Peyer's patch (tissue), 4 donors: ENCODE data around the gene NUMBL.

Source experiments
- CTCF ChIP-seq, 6 experiments: fragments of 450-650 bp in 4 of 6; fragments of 200-600 bp in 2 of 6; sonication (generic) in 1 of 6; IDR thresholded peaks; one replicate each; pipeline ENCODE4 v1.5.1; 2017 to 2019; ENCODE audit warnings: antibody characterized with exemption in 6 of 6, mild to moderate bottlenecking in 3 of 6, moderate library complexity in 1 of 6
- POLR2A ChIP-seq, 2 donors: fragments of 450-650 bp; IDR thresholded peaks; one replicate each; pipeline ENCODE4 v1.5.1; 2017; ENCODE audit warnings: antibody characterized with exemption in 2 of 2, mild to moderate bottlenecking in 2 of 2, moderate library complexity in 2 of 2

- TF ChIP-seq CTCF (IDR thresholded peaks at IDR 0.05), result no peak
- TF ChIP-seq POLR2A (IDR thresholded peaks at IDR 0.05), result no peak
Measured at GRCh38 chr19:40685563-40685962, 4.9 kb downstream of the NUMBL start.
